Measurements from ENCODE around the gene VRK1.

The VRK1 gene

GRCh38 chr14:96893966-96894622 is 96.9 kb downstream of the VRK1 start:
- H3K4me1 ChIP-seq (ENCODE audit: low read depth, poor library complexity, severe bottlenecking) = peaks cover 11% of the 10 kb centered on the region
- H3K27ac ChIP-seq = no peak overlapping the region
- no peaks in the 10 kb centered on the region for H3K27me3 ChIP-seq (ENCODE audit: insufficient read depth, low read depth)
- no peaks in the 10 kb centered on the region for H4K20me1 ChIP-seq (ENCODE audit: insufficient read depth)
- no peak overlapping the region for H2AFZ ChIP-seq (ENCODE audit: low read depth)
- H3K4me2 ChIP-seq = no peak overlapping the region
- no peak overlapping the region for H3K4me3 ChIP-seq (IDR thresholded peaks at IDR 0.05; ENCODE audit: insufficient read depth, low read depth, low read length)
- TF ChIP-seq CTCF (conservative IDR thresholded peaks at IDR 0.05; ENCODE audit: low read depth, low read length) = no peak
- no peaks in the 10 kb centered on the region for H3K36me3 ChIP-seq (ENCODE audit: insufficient read depth)
- H3K79me2 ChIP-seq (ENCODE audit: insufficient read depth, low read depth) = no peaks in the 10 kb centered on the region
- no peak overlapping the region for H3K9ac ChIP-seq

GRCh38 chr14:96894966-96895365 is 97.8 kb downstream of the VRK1 start:
- H3K4me2 ChIP-seq = no peak overlapping the region
- H3K27me3 ChIP-seq (ENCODE audit: insufficient read depth, low read depth) = no peaks in the 10 kb centered on the region
- no peaks in the 10 kb centered on the region for H3K79me2 ChIP-seq (ENCODE audit: insufficient read depth, low read depth)
- no peak for TF ChIP-seq CTCF (conservative IDR thresholded peaks at IDR 0.05; ENCODE audit: low read depth, low read length)
- no peaks in the 10 kb centered on the region for H3K36me3 ChIP-seq (ENCODE audit: insufficient read depth)
- no peak overlapping the region for H3K9ac ChIP-seq
- H3K27ac ChIP-seq = no peak overlapping the region
- H3K4me1 ChIP-seq (ENCODE audit: low read depth, poor library complexity, severe bottlenecking) = peaks cover 7% of the 10 kb centered on the region
- no peak overlapping the region for H2AFZ ChIP-seq (ENCODE audit: low read depth)
- no peak overlapping the region for H3K4me3 ChIP-seq (IDR thresholded peaks at IDR 0.05; ENCODE audit: insufficient read depth, low read depth, low read length)
- H4K20me1 ChIP-seq (ENCODE audit: insufficient read depth) = no peaks in the 10 kb centered on the region

- Histone ChIP-seq H4K20me1 (ENCODE audit: insufficient read depth) (no peaks in the 10 kb centered on the region), H3K4me3 (IDR thresholded peaks at IDR 0.05; ENCODE audit: insufficient read depth, low read depth, low read length) (no peak overlapping the region), H3K36me3 (ENCODE audit: insufficient read depth) (no peaks in the 10 kb centered on the region), H3K27me3 (ENCODE audit: insufficient read depth, low read depth) (no peaks in the 10 kb centered on the region), H3K9ac (no peak overlapping the region), H3K4me1 (ENCODE audit: low read depth, poor library complexity, severe bottlenecking) (no peaks in the 10 kb centered on the region), H3K27ac (no peak overlapping the region), H2AFZ (ENCODE audit: low read depth) (no peak overlapping the region), H3K4me2 (no peak overlapping the region), H3K79me2 (ENCODE audit: insufficient read depth, low read depth) (no peaks in the 10 kb centered on the region)
- no peak for TF ChIP-seq CTCF (conservative IDR thresholded peaks at IDR 0.05; ENCODE audit: low read depth, low read length)
These were observed 98.6 kb downstream of the VRK1 start for GRCh38 chr14:96895658-96896271.

GRCh38 chr14:96897184-96897583 is 100.0 kb downstream of the VRK1 start:
- Histone ChIP-seq H3K36me3 (ENCODE audit: insufficient read depth) (no peaks in the 10 kb centered on the region), H3K4me3 (IDR thresholded peaks at IDR 0.05; ENCODE audit: insufficient read depth, low read depth, low read length) (no peak overlapping the region), H3K9ac (no peak overlapping the region), H3K79me2 (ENCODE audit: insufficient read depth, low read depth) (no peaks in the 10 kb centered on the region), H2AFZ (ENCODE audit: low read depth) (no peak overlapping the region), H4K20me1 (ENCODE audit: insufficient read depth) (no peaks in the 10 kb centered on the region), H3K27me3 (ENCODE audit: insufficient read depth, low read depth) (no peaks in the 10 kb centered on the region), H3K4me2 (no peak overlapping the region), H3K27ac (no peak overlapping the region), H3K4me1 (ENCODE audit: low read depth, poor library complexity, severe bottlenecking) (no peaks in the 10 kb centered on the region)
- TF ChIP-seq CTCF (conservative IDR thresholded peaks at IDR 0.05; ENCODE audit: low read depth, low read length) = no peak

Measured in KMS-11 (cell line).